ENCODE results near the gene ABCA7. TPM values are rescaled to one million over a fixed set of nuclear protein-coding genes. Genes with fewer than 3 reads are reported as not detected.

ABCA7 gene
- total and polyA plus RNA-seq, 2 of the 13 experiments (the other 11 are each of a cell fraction or from before 2014, with no cell fraction given), result 4.4 to 32.4 TPM

- no peak for TF ChIP-seq HOMEZ (CRISPR knock-in tag; IDR thresholded peaks at IDR 0.05; ENCODE audit: low read depth)
- TF ChIP-seq HHEX (CRISPR knock-in tag; IDR thresholded peaks at IDR 0.05), result no peak
- TF ChIP-seq ZNF441 (CRISPR knock-in tag; IDR thresholded peaks at IDR 0.05; ENCODE audit: borderline replicate concordance), result peak; percentile 73; the same call in 1 of the 2 replicates
- TF ChIP-seq NFATC3 (CRISPR knock-in tag; IDR thresholded peaks at IDR 0.05), result no peak
- no peak for TF ChIP-seq NFAT5 (CRISPR knock-in tag; IDR thresholded peaks at IDR 0.05)
- TF ChIP-seq, protein P1, sequence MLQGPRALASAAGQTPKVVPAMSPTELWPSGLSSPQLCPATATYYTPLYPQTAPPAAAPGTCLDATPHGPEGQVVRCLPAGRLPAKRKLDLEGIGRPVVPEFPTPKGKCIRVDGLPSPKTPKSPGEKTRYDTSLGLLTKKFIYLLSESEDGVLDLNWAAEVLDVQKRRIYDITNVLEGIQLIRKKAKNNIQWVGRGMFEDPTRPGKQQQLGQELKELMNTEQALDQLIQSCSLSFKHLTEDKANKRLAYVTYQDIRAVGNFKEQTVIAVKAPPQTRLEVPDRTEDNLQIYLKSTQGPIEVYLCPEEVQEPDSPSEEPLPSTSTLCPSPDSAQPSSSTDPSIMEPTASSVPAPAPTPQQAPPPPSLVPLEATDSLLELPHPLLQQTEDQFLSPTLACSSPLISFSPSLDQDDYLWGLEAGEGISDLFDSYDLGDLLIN (CRISPR knock-in tag; IDR thresholded peaks at IDR 0.05; ENCODE audit: borderline replicate concordance), result no peak
- no peak for TF ChIP-seq HNRNPK (IDR thresholded peaks at IDR 0.05; ENCODE audit: low read depth, low read length, poor library complexity, severe bottlenecking)
- no peak for TF ChIP-seq ATRX (CRISPR knock-in tag; IDR thresholded peaks at IDR 0.05; ENCODE audit: borderline replicate concordance)
- 0 out of 2 replicates have a peak, but pooled peaks have one; percentile 74 for TF ChIP-seq PHF21A (CRISPR knock-in tag; IDR thresholded peaks at IDR 0.05)
- no peak for TF ChIP-seq ZEB1 (IDR thresholded peaks at IDR 0.05; ENCODE audit: insufficient replicate concordance, low read depth)
- TF ChIP-seq ZNF224 (CRISPR knock-in tag; IDR thresholded peaks at IDR 0.05), result no peak
- no peak for TF ChIP-seq FOXM1 (CRISPR knock-in tag; IDR thresholded peaks at IDR 0.05)
- TF ChIP-seq NFIC (IDR thresholded peaks at IDR 0.05; ENCODE audit: low read length), result no peak
- TF ChIP-seq ZNF468 (CRISPR knock-in tag; IDR thresholded peaks at IDR 0.05), result no peak
- no peak; the same call in 1 of the 2 replicates for TF ChIP-seq EEA1 (CRISPR knock-in tag; IDR thresholded peaks at IDR 0.05; ENCODE audit: borderline replicate concordance)
- TF ChIP-seq ZNF562 (CRISPR knock-in tag; IDR thresholded peaks at IDR 0.05; ENCODE audit: borderline replicate concordance), result no peak
- TF ChIP-seq MTA3 (CRISPR knock-in tag; IDR thresholded peaks at IDR 0.05), result no peak
- TF ChIP-seq, protein P2, sequence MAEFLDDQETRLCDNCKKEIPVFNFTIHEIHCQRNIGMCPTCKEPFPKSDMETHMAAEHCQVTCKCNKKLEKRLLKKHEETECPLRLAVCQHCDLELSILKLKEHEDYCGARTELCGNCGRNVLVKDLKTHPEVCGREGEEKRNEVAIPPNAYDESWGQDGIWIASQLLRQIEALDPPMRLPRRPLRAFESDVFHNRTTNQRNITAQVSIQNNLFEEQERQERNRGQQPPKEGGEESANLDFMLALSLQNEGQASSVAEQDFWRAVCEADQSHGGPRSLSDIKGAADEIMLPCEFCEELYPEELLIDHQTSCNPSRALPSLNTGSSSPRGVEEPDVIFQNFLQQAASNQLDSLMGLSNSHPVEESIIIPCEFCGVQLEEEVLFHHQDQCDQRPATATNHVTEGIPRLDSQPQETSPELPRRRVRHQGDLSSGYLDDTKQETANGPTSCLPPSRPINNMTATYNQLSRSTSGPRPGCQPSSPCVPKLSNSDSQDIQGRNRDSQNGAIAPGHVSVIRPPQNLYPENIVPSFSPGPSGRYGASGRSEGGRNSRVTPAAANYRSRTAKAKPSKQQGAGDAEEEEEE (CRISPR knock-in tag; IDR thresholded peaks at IDR 0.05; ENCODE audit: borderline replicate concordance), result no peak
- no peak for TF ChIP-seq ZNF33A (CRISPR knock-in tag; IDR thresholded peaks at IDR 0.05; ENCODE audit: borderline replicate concordance)
- no peak for TF ChIP-seq NR1H2 (CRISPR knock-in tag; IDR thresholded peaks at IDR 0.05; ENCODE audit: borderline replicate concordance, low read depth)
Observed at GRCh38 chr19:1098177-1099051, 58.5 kb downstream of the ABCA7 start (continued).

All from HepG2 (cell line).